HG02798 (cell line): ENCODE measurements around the gene RNU1-2.
"Not testable (repeated sequence)": the region's sequence is repeated elsewhere in the genome, so short reads cannot be mapped to it uniquely, and the experiment has no call there.

ENCODE experiments used
- ATAC-seq: cut with Tn5 transposase; IDR thresholded peaks from one replicate; pipeline ENCODE4 v1.9.1; 2021; ENCODE audit warnings: mild to moderate bottlenecking; ENCODE audit not compliant: unreplicated experiment, poor library complexity

RNU1-2 gene

DNA sequence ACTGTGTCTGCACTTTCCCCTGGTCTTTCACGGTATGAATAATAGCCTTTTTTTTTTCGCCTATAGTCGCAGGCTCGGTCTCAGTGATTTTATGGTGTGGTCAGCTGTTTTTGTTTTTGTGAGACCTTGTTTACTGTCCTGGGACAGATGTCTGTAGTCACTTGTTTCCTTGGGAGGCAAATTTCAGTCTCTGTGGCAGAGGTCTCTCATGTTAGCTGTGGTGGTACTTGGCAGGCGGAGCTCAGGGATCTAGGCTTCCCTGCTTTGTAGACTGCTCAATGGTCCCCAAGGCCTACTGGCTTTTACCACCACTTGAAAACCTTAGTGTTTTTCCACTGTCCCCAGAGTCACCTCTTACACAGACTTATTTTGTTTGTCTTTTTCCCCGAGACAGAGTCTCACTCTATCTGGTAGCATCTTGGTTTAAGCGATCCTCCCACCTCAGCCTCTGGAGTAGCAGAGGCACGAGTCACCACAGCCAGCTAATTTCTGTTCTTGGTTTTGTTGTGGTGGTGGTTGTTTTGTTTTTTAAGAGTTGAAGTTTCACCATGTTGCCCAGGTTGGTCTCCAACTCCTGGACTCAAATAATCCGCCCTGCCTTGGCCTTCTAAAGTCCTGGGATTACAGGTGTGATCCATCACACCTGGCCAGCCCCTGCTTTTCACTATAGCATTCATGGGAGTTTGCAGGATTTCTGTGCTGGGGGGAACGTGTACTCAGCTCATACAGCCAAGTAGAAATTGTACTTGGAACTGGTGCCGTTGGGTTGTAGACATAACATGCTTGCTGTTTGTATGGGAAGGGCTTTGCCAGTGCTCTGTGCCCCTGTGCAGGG is 10.3 kb downstream of the RNU1-2 start:
- ATAC-seq: no peak

DNA sequence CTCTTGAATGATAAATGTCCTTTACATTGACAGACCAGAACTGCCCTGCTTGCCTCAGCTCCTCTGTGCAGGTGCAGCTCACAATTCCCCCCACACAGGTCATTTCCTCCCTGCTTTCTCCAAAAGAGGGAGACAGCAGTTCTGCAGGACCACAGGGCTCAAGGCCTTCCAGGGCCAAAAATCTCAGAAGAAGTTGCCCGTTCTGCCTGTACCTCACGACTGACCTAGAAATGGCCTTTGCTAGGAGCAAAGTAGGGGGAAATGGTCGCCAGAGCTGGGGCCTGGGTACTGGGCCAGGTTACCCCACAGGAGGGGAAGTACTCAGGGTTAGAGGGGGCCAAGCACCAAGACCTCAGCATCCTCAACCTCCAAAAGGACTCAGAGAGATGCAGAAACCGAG is 11.1 kb downstream of the RNU1-2 start:
- ATAC-seq: no peak

DNA sequence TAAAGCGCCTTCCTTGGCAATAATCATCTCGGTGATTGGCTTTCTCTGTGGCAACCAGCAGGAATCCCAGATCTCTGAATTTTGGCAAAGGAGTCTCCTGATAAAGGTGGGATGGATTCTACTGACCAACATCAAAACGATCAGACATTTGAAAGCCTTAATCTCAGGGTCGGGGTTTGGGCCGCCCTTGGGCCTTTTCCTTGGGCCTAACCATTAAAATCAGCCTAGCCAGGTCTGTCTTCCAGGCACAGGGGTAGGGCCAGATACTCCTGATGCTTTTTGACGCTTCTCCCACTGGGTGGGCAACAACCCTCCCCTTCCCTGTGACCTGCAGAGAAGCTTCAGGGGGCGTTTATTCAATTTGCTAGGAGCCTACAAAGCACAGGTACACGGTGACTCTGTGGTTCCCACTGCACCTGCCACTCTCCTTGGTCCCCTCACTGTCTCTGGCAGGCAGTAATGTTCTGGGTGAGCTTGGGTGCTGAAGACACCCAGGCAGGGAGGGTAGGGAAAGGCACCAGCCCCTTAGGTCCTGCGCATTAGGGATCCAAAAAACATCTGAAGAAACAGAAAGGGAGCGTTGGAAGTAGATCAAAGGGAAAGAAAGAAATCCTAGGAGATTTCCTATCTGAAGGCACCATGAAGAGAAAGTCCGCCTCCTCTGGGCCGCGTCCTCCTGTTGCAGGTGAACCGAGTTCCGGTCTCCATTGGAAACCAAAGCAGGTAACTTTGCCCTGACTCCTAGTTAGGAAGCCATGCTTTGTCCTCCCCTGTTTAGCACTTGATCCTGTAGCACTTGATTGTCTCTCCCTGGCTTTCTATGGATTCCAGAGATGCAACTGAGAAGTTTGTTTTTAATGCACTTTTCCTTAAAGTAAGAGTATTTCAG is 12.3 kb downstream of the RNU1-2 start:
- no peak for ATAC-seq

DNA sequence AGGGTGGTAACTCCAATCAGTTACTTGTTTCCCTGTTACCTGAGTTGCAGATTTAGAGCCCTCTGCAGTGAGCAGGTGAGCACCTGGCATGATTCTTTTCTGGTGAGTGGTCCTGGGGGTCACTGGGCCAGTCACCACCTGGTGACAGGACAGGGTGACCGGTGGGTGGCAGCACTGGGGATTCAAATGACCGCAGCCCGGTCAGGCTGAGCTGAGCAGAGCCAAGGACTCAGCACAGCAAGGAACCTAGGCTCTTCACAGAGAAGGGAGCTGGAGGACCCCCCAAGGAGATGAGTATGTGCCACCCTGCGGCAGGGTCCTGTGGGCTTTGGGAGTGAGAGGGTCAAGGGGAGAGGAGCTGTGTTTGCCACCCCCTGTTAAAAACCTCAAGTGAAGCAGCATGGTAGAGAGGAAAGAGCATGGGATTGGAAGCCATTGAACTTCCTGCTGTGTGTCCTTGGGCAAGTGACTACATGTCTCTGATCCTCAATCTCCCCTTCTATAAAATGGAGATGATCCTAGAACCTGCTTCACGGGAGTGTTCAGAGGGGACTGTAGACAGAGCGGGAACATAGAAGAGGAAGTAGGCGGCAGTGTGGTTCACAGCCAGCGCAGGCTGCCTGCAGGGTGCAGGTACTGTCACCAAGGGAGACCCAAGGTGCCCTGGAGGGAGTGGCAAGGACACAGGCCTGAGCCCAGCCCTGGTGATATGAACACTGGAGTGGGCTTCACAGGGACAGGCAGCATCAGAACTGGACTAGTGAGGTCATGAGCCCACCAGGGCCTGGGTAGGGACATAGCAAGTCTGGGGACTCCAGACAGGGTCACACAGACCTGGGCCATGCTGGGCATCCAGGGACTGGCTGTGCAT is 16.3 kb downstream of the RNU1-2 start:
- not testable (repeated sequence) for ATAC-seq

DNA sequence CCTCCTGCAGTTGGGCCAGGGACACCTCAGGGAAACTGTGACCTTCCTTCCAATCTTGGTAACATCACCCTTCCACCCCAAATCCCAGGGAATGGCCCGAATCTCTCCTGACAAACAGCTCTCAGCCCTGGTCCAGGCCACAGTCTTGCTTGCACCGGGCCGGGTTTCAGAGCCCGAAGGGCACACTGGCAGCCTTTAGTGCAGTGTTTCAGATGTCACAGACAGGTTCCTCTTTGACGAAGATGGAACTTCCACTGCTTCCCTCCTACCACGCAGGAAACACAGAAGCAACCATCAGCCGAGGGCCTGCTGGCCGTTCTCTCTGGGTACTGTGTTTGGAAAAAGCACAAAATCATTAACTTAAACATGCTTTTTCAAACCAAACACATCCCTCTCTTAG is 17.0 kb downstream of the RNU1-2 start:
- not testable (repeated sequence) for ATAC-seq

DNA sequence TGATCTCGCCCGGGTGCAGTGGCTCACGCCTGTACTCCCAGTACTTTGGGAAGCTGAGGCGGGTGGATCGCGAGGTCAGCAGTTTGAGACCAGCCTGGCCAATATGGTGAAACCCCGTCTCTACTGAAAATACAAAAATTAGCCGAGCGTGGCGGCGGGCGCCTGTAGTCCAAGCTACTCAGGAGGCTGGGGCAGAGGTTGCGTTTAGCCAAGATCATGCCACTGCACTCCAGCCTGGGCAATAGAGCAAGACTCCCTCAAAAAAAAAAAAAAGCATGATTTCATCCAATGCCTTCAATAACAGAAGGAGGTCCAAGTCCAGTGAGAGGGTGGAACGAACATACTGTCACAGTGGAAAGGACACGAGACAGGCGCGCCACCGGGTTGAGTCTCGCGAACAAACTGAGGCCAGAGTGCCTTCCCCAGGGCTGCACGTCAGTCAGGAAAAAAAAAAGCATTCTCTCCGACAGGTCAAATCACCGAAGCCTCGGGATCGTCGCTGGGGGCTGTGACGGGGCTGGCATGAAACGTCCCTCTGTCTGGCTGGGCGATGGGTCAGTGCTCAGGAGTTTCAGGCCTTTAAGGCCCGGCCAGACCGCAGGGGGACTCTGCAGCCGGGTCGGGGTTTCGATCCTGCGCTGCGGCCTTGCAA is 17.5 kb downstream of the RNU1-2 start:
- no peak for ATAC-seq

DNA sequence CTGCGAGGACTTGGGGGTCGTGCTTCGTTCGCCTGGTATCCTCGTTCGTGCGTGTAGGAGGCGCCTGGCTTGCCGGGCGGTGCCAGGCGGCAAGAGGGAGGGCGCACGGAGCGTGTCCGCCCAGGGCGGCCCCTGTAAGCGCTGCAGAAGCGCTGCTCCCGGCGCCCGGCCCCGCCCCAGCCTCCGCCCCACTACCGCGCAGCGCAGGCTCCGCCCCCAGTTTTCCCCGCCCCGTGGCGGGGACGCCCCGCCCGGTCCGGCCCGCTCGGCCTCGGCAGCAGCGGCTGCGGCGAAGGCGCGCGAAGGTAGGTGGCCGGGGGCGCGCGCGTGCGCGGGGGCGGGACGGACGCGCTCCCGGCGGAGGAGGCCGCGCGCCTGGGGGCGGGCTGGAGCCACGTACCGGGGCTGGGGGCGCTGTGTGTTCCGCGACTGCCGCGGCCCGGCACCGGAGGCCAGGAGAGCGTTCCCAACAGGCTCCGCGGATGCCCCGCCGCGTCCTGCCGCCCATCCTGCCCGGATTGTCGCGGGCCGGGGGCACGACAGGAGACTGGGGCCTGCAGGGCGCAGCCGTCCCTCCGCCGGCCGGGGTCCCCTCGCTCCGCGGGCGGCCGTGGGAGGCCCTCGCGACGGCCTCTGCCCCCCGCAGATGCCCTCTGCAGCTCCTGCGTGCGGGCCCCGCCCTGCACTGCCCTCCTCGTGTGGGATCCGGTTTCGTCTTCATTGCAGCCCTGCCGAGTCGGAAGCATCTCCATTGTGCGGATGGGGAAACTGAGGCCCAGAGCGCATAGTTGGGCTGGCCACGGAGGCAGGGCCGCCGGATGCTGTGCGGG is 18.3 kb downstream of the RNU1-2 start:
- peak; percentile 85 for ATAC-seq

DNA sequence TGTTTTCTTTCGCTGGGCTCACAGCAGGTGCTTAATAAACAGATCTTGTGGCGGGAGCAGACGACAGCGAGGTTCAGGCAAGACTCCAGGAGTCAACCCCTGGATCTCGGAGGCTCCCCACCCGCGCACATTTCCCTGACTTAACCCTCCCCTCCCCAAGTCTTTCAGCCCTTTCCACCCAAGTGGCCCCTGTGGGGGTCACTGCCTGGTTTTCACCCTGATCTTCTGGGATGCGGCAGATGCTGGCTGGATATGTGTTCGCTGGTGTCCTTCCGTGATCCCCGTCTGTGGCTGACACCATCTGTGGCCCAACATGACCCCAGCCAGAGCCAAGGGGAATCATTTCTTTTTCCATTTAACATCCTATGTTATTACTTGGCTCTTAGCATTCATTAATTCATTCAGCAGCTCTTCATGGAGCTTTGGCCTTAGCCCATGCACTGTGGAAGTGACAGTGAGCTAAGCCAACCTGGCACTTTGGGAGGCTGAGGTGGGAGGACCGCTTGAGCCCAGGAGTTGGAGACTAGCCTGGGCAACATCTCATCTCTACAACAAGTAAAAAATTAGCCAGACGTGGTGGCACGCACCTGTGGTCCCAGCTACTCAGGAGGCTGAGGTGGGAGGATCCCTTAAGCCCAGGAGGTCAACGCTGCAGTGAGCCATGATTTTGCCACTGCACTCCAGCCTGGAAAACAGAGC is 19.3 kb downstream of the RNU1-2 start:
- not testable (repeated sequence) for ATAC-seq

DNA sequence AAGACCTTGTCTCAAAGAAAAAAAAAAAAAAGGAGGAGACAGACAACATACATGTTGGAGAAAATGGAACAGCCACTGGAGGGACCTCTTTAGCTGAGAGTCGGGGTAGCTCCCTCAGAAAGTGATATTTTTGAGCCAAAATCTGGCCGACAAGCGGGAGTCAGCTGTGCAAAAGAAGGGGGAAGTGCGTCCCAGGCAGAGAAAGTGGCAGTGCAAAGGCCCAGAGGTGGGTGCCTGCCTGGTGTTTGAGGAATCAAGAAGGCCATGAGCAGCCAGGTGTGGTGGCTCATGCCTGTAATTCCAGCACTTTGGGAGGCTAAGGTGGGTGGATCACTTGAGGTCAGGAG is 19.8 kb downstream of the RNU1-2 start:
- no peak for ATAC-seq

DNA sequence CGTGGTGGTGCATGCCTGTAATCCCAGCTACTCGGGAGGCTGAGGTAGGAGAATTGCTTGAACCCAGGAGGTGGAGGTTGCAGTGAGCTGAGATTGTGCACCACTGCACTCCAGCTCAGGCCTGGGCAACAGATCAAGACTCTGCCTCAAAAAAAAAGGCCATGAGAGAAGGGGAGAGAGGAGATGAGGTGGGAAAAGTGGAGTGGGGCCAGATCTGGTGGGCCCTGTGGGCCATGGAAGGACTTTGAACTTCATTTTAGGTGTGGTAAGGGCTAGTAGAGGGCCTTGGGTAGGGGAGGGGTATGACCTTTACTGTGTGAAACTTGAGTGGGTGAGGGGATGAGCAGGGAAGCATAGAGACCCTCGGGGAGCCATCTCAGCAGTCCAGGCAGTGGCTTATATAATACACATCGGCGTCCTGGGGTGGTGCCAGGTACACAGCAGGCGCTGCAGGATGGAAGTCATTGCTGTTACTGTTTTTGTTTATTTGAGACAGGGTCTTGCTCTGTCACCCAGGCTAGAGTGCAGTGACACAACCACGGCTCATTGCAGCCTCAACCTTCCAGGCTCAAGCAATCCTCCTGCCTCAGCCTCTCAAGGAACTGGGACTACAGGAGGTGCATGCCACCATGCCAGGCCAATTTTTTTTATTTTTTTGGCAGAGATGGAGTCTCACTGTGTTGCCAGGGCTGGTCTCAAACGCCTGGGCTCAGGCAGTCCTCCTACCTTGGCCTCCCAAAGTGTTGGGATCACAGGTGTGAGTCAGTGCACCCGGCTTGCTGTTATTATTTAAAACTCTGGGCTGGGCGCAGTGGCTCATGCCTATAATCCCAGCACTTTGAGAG is 20.5 kb downstream of the RNU1-2 start:
- ATAC-seq: not testable (repeated sequence)

DNA sequence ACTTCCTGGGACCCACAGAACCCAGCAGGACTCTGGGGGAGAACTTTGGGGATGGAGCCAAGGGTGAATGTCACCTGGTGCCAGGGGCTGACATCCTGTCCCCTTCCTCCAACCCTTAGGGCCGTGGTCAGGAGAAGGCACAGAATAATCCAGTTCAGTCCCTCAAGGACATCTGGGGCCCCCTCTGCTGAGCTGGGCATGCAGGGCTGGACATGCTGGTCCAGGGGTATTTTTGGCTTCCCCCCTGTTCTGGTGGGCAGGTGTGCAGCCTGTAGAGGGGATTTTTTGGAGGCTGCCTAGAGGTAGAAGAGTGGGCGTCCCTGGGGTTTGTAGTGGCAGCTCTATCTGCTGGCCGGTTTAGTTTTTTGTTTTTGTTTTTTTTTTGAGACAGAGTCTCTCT is 22.6 kb downstream of the RNU1-2 start:
- ATAC-seq: no peak

DNA sequence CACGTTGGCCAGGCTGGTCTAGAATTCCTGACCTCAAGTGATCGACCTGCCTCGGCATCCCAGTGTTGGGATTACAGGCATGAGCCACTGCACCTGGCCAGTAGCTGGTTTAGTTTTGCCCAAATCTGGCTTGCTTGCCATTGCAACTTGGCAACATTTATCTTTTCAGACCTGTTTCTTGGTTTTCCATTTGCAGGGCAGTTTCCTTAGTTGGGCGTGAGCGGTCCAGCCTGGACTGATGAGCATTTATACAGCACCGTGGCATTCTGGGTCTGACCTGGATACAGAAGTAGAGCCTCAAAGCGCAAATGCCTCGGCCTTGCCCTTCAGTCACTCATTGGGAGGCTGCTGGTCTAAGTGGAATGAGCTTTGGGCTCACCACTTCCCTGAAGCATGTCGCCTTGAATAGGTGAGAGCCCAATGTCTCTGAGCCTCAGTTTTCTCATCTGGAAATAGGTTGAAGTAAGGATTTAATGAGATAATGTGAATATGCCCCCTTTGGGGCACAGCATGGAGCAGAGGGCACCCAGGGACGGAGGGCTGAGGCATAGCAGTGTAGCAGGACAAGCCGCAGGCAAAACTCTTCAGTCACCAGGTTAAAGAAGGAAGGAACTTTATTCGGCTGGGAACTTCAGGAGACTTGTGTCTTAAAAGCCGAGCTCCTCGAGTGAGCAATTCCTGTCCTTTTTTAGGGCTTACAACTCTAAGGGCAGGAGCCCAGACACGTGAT is 23.3 kb downstream of the RNU1-2 start:
- ATAC-seq: not testable (repeated sequence)

DNA sequence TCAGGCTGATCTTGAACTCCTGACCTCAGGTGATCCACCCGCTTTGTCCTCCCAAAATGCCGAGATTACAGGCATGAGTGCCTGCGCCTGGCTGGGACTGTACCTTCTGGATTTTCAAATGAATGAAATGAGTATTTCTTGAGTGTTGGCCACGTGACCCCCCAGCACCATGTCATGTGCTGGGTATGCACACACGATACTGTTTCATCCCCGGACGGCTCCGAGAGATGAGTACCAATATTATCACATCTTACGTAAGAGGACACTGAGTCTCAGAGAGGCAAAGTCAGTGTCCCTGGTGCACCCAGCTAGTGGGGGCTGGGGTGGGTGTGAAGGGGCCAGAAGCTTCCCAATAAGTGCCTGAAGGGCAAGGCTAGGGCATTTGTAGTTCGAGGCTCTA is 25.2 kb downstream of the RNU1-2 start:
- ATAC-seq: no peak

DNA sequence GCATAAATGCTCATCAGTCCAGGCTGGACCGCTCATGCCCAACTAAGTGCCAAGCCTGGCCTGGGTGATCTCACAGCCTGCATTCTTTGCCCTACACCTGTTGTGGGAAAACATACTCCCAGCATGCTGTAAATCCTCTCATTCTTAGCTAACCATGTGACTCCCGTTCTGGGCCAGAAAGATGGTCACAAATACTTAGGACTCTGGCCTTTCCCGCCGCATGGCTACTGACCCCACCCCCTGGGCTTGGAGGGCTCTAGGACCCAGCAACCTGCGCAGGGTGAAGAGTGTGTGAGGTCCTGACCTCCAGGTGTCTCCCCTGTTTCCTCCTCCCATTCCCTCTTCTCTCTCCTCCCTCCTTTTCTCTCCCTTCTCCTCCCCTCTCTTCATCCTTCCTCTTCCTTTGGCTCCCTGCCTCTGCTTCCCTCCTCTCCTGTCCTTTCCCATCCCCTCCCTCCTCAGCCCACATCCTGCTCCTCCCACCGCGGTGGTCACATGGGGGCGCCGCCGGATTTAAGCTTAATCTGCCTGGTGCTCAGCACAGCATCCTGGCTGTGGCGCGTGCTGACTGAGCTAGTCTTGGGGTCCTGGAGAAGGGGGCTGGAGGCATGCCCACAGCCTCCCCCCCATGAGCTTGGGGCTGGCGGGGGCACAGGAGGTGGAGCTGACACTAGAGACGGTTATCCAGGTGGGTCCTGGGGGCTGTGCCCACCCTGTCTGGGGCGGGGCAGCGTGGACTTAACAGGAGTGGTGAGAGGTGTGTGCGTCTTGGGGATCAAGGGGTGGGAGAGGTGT is 25.8 kb downstream of the RNU1-2 start, which contains the start of gene CROCC:
Gene CROCC, plus strand, starts transcription at position 541 of the 795 bp plus-strand sequence. Its CDS starts 88 bp downstream, at position 629.
- ATAC-seq: no peak

DNA sequence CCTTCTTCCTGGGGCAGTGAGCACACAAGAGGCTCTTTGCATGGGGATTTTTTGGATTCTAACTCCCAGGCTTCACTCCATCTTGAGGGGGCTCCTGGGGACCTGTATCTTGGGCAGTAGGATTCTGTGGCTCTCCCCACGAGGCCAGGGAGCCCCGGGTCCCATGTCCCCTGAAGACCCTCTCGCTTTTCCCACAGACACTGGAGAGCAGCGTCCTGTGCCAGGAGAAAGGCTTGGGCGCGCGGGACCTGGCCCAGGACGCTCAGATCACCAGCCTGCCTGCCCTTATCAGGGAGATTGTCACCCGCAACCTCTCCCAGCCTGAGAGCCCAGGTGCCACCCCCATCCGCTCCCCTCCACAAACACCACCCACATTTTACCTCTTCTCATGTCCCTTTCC is 26.7 kb downstream of the RNU1-2 start:
- no peak for ATAC-seq

DNA sequence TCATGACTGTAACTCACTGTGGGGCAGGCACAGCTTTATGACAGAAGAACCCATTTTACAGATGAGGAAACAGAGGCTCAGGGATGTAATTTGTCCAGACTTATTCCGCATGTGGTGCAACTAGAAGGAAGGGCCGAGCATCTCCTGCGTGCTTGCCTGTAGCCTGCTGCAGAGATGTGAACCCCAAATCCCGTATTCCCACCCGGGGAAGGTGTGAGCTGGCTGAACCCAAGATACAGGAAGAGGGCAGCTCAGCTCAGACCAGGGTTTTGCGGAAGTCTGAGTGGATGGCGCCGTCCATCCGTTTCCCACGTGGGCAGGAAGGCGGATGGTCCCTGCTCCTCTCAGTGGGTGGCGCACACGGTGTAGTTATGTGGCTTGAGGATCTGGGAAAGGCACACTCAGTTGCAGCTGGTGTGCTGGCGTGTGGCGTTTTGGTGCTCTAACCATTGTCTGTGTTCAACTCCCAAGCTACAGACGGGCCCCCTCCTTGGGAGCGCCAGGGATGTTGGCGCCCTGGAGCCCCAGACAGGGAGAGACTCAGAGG is 27.2 kb downstream of the RNU1-2 start:
- no peak for ATAC-seq
